Hematopoietic multipotent progenitor cell treated with erythropoietin and hydrocortisone succinate and interleukin-3 and kit ligand, for 4 days (in vitro differentiated cells): Measurements from ENCODE around the gene MRPS6.

Experiments
- DNase-seq: peaks from one replicate; pipeline ENCODE4 v3.0.0-alpha.2; 2015

The MRPS6 gene

DNA sequence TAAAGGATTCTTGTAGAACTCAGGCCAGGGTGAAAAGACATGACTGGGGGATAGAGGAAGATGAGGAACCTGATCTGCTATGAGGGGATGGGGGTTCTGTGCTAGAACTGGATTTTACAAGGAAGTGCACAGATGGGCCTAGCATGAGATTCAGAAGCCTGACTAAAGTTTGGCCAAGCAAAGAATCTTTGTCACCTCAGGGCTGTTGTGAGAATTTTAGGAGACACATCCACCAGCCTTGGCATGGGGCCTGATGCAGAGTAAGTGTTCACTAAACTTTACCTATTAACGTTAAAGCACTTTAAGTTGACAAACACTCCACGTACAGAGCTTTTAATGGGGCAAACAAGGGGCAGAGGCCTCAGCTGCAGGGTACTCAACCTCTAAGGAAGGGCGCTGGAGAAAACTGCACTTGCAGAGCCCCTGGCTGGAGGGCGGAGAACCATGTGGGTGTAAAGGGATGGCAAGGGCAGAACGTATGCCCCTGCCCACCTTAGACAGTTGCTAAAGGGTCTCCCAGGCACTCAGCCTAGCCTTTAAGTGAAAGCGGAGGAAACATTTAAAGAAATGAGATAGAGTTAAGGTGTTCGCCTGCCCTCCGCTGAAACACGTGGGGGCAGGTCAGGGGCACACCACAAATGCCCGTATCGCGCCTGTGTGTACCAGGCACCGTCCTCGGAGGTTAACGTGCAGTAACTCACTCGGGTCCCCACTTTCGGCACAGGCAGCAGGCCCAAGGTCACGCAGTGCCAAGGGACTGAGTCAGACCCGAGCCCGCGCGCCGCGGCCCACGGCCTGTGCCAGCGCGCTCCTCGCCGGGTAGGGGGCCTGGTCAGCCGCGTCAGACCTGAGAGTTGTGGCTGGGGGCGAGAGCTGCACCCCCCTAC, 990 bp upstream of the MRPS6 start:
- DNase-seq, result no peak

DNA sequence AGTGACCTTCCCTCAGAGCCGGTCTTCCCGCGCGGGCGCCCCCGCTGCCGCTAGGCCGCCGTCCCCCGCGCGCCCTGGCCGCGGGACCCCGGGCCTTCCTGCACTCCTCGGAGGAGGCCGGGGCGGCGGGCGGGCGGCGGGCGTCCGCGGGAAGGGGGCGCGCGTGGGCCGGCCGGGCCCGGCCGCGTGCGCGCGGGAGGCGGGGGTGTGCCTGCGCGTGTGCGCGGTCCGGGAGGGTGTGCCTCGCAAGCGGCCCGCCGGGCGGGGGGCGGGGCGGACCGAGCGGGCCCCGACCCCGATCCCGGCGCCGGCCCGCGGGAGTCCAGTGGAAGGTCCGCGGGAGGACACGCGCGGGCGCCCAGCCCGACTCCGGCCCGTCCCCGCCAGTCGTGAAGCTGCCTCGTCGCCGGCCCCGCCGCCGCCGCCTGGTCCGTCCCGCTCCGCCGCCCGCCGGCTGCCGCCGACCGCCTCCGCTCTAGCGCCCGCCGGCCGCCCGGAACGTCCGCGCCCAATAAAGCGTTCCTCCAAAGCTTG, 438 bp downstream of the MRPS6 start:
- peak; percentile 63 for DNase-seq

GRCh38 chr21:34074283-34075090, 1.1 kb downstream of the MRPS6 start:
- DNase-seq, result no peak

- no peak for DNase-seq
Measured at GRCh38 chr21:34075091-34075425, 1.7 kb downstream of the MRPS6 start.

- DNase-seq, result no peak
Measured at GRCh38 chr21:34075760-34076660, 2.6 kb downstream of the MRPS6 start.

- no peak for DNase-seq
Measured at GRCh38 chr21:34076835-34077234, 3.5 kb downstream of the MRPS6 start.

GRCh38 chr21:34077888-34078287, 4.5 kb downstream of the MRPS6 start:
- peak; percentile 40 for DNase-seq

GRCh38 chr21:34078915-34079314, 5.5 kb downstream of the MRPS6 start:
- DNase-seq, result no peak

DNA sequence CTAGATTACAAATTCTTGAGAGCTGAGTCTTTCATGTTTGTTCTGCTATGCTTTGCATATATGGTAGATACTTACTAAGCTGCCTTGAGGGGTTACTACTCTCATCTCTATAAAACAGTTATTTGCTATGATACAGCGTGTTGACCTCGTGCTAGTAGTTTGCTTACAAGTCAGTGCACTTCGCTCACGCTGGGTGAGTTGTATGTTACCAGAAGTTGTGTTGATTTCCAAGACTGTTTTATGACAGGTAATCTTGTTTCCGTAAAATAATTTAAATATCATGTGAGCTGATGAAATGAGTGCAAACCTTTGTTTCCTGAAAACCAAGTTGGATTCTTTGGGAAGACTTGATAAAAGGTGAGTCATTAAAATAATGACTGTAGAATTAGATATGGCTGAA, 7.3 kb downstream of the MRPS6 start:
- DNase-seq, result no peak

- DNase-seq, result no peak
Measured at GRCh38 chr21:34082769-34083168, 9.4 kb downstream of the MRPS6 start.

- no peak for DNase-seq
Measured at GRCh38 chr21:34083357-34083756, 10.0 kb downstream of the MRPS6 start.

DNA sequence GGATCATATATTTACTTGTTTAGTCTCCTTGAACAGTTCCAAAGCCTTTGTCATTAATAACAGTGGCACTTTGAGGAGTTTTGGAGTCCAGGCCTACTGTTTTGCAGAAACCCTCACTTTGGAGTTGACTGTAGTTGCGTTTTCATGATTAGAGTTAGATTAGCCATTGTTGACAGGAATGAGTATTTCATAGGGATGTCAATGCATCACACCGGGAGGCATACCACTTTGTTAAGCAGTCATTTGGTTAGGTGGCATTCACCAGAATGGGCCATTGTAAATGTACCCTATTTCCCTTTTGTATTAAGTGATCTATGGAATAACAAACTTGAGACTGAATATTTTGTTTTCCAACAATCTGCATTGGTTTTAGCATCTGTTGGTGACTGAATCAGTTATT, 11.8 kb downstream of the MRPS6 start:
- DNase-seq, result no peak

DNA sequence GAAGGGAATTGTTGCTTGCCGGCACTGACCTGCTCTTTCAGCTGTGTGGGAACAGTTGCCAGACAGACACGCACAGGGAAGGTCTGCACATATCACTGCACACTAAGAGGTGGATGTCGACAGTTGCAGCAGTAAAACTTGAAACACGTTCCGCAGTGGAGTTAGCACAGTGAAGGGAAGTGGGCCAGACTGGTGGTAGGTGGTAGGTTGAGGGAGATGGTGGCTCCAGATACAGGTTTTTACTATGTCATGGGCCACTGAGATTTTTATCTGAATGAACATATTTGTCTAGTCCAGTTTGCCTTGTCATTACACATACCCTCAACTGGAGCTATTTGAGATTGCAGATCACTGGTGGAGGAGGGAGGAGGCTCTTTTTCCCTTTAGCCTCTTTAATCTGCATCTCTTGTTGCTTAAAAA, 13.5 kb downstream of the MRPS6 start:
- peak; percentile 76 for DNase-seq

DNA sequence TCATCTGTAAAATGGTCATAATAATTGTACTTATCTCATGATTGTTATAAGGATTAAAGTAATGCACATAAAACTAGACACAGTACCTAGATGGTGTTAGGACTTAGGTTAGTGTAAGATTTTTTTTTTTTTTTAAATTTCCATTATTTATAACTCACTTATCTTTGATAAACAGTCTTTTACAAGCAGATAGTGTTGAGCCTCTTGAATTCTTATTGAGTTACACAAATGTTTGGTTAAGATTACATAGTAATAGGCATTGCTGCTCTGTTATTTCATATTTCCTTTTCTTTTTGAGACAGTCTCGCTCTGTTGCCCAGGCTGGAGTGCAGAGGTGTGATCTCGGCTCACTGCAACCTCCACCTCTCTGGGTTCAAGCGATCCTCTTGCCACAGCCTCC, 15.4 kb downstream of the MRPS6 start:
- no peak for DNase-seq

DNA sequence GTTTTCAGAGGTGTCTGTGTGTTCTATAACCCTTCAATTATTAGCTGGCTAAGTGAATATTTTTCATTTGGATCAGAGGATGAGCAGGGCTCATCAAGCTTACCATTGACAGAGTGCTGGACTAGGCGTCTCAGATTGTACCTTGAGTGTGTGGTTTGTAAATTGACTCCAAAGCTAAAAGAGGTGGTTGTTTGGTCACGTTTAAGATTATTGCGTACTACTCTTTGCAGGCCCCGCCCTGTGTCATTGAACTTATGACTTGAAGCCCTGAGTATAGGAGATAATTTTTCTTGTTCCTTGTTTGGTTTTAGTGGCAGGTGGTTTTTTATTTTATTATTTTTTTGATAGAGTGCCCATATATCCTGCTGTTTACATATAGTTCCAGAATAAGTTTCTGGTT, 17.7 kb downstream of the MRPS6 start:
- no peak for DNase-seq

- peak; percentile 41 for DNase-seq
Measured at GRCh38 chr21:34091607-34092006, 18.2 kb downstream of the MRPS6 start.

GRCh38 chr21:34092262-34092921, 19.0 kb downstream of the MRPS6 start:
- peak; percentile 30 for DNase-seq

- DNase-seq, result no peak
Measured at GRCh38 chr21:34093083-34093482, 19.7 kb downstream of the MRPS6 start.

- DNase-seq, result no peak
Measured at GRCh38 chr21:34094949-34095348, 21.6 kb downstream of the MRPS6 start.

DNA sequence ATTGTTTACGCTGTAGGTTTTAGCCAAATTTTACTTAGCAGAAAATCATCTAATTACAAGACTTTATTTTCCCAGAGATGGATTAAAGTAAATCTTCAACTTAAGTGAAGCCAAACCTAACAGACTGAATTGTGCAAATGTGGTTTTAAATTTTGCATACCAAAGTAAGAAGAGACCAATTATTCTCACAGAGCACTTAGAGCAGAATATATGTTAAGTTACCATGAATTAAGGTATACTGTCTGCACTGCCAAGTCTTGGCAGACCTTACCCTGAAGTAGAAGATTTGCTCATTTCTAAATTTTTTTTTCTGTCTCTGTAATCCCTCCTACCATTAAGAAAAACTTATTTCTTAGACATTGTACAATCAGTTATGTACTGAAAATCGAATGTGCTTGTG, 24.1 kb downstream of the MRPS6 start:
- no peak for DNase-seq

GRCh38 chr21:34100337-34100736, 27.0 kb downstream of the MRPS6 start:
- no peak for DNase-seq

DNA sequence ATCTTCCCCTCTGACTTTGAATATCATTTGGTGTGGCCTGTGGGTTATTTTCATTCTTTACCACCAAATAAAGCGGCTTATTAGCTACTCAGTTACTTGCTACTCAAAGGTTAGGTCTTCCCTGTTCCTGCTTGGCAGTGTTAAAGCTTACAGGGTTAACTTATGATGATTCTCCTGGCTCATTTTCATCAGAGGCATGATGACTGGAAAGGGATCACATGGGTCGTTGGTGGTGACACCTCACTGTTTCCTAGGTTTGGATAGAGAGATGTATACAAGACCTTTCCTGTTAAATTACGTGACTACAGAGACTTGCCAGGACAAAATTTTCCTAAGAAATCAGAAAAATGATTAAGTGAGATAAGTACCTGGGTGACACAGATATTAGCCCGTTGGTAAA, 27.4 kb downstream of the MRPS6 start:
- DNase-seq, result no peak
